HG02973 (cell line): Measurements from ENCODE around the gene RBM10.

Experiments used
- ATAC-seq: cut with Tn5 transposase; IDR thresholded peaks from one replicate; pipeline ENCODE4 v1.9.1; 2021; ENCODE audit warnings: moderate library complexity; ENCODE audit not compliant: unreplicated experiment

The RBM10 gene

GRCh38 chrX:47232197-47232802 is 87.3 kb downstream of the RBM10 start:
- no peak for ATAC-seq

GRCh38 chrX:47232803-47233332 is 87.8 kb downstream of the RBM10 start, which contains the start of gene USP11:
Gene USP11, plus strand, starts transcription at chrX:47233009. Its CDS starts 35 bp downstream, at chrX:47233044.
- peak; percentile 21 for ATAC-seq

GRCh38 chrX:47233333-47234113 is 88.5 kb downstream of the RBM10 start:
- peak; percentile 76 for ATAC-seq

- ATAC-seq: no peak
Observed at GRCh38 chrX:47234583-47234982, 89.6 kb downstream of the RBM10 start.

- no peak for ATAC-seq
Observed at GRCh38 chrX:47235691-47236103, 90.7 kb downstream of the RBM10 start.
